Measurements from ENCODE around the gene TRIM52. TPM values are rescaled to one million over a fixed set of nuclear protein-coding genes. Genes with fewer than 3 reads are reported as not detected.

TRIM52 gene
- total and polyA plus RNA-seq, 2 of the 13 experiments (the other 11 are each of a cell fraction or from before 2014, with no cell fraction given), result 7.2 to 11.6 TPM

- TF ChIP-seq ARID3A (IDR thresholded peaks at IDR 0.05; ENCODE audit: low read depth, low read length) (0 out of 2 replicates have a peak, but pooled peaks have one; percentile 17), ZNF792 (CRISPR knock-in tag; IDR thresholded peaks at IDR 0.05) (peak; percentile 36; the same call in 1 of the 2 replicates), KLF16 (CRISPR knock-in tag; IDR thresholded peaks at IDR 0.05) (0 out of 4 replicates have a peak, but pooled peaks of 1 of the 2 experiments have one; percentile 49), SMC3 (IDR thresholded peaks at IDR 0.05; ENCODE audit: low read length) (peak; percentile 13; the same call in 1 of the 2 replicates), CTCF (CRISPR knock-in tag; IDR thresholded peaks at IDR 0.05) (peak; percentile 27; the same call in 1 of the 2 replicates), ZFY (CRISPR knock-in tag; IDR thresholded peaks at IDR 0.05) (peak; percentile 34; the same call in 1 of the 2 replicates), ATF3 (CRISPR knock-in tag; IDR thresholded peaks at IDR 0.05) (peak; percentile 76), PRDM10 (CRISPR knock-in tag; IDR thresholded peaks at IDR 0.05; ENCODE audit: low read depth) (peak; percentile 79), SAP130 (CRISPR knock-in tag; IDR thresholded peaks at IDR 0.05; ENCODE audit: low read depth) (peak; percentile 77), MYNN (CRISPR knock-in tag; IDR thresholded peaks at IDR 0.05; ENCODE audit: low read depth) (no peak), SOX13 (IDR thresholded peaks at IDR 0.05) (no peak), SOX13 (CRISPR knock-in tag; conservative IDR thresholded peaks at IDR 0.05 in 1 of 2, IDR thresholded peaks at IDR 0.05 in 1 of 2) (peak in 1 of 2 experiments; percentile 62; a peak in 1 of 4 replicates), ZNF136 (CRISPR knock-in tag; IDR thresholded peaks at IDR 0.05; ENCODE audit: low read depth) (no peak), FOSL2 (CRISPR knock-in tag; IDR thresholded peaks at IDR 0.05) (peak; percentile 29), THAP11 (CRISPR knock-in tag; IDR thresholded peaks at IDR 0.05) (0 out of 2 replicates have a peak, but pooled peaks have one; percentile 24), SKIL (CRISPR knock-in tag; IDR thresholded peaks at IDR 0.05; ENCODE audit: borderline replicate concordance) (0 out of 2 replicates have a peak, but pooled peaks have one; percentile 21), SALL1 (CRISPR knock-in tag; IDR thresholded peaks at IDR 0.05) (0 out of 2 replicates have a peak, but pooled peaks have one; percentile 24), HOXA3 (CRISPR knock-in tag; IDR thresholded peaks at IDR 0.05) (0 out of 2 replicates have a peak, but pooled peaks have one; percentile 20), JDP2 (CRISPR knock-in tag; IDR thresholded peaks at IDR 0.05; ENCODE audit: borderline replicate concordance) (no peak)
Observed at GRCh38 chr5:181241393-181241975, 19.5 kb downstream of the TRIM52 start (continued).

Data from HepG2 (cell line).